A549 (cell line): Measurements from ENCODE around the gene CACNA1E. TPM values are rescaled to one million over a fixed set of nuclear protein-coding genes. Genes with fewer than 3 reads are reported as not detected.
"Not testable (repeated sequence)": the region's sequence is repeated elsewhere in the genome, so short reads cannot be mapped to it uniquely, and the experiment has no call there.

Experiments used
- ATAC-seq, 2 experiments: fragments of 200-7000 bp in 1 of 2; fragments of >200 bp in 1 of 2; cut with Nextera tagmentation in 1 of 2; cut with Tn5 transposase in 1 of 2; 3 replicates each; pipeline versions ENCODE4 v1.8.0 to v1.9.1; 2018 to 2020; ENCODE audit warnings: mild to moderate bottlenecking in 1 of 2, moderate library complexity in 1 of 2
- CTCF ChIA-PET: fragments of 300-600 bp; sonication (Branson Sonifier 250); formaldehyde crosslinking; extraction: SDS; loops from one replicate; lab custom pipeline; 2021; ENCODE audit warnings: antibody characterized with exemption, inconsistent platforms; lab: Yijun Ruan, JAX
- POLR2A ChIA-PET: fragments of 350-600 bp; formaldehyde crosslinking; extraction: SDS; loops from one replicate; lab custom pipeline; 2021; ENCODE audit warnings: antibody characterized with exemption, inconsistent platforms; lab: Yijun Ruan, JAX
- DNase-seq, 2 experiments: peaks; one replicate each; pipeline versions ENCODE4 v3.0.0 to v3.0.0-alpha.2; 2011 to 2016; ENCODE audit warnings: low read depth in 1 of 2, low spot score in 1 of 2
- FAIRE-seq: peaks from 2 replicates; lab custom pipeline; 2011; peaks lifted over from hg19 to GRCh38; lab: Jason Lieb, UNC
- H3K27ac ChIP-seq, 2 experiments: fragments of >200 bp; sonication (Bioruptor Twin); formaldehyde crosslinking; 3 replicates each; pipeline ENCODE4 v1.5.1; 2016 to 2017
- H3K4me1 ChIP-seq: fragments of >200 bp; sonication (Bioruptor Twin); formaldehyde crosslinking; 3 replicates; pipeline ENCODE4 v1.6.1; 2016
- H3K4me2 ChIP-seq: fragments of >200 bp; sonication (Bioruptor Twin); formaldehyde crosslinking; 3 replicates; pipeline ENCODE4 v1.6.1; 2016
- H3K4me3 ChIP-seq: fragments of >200 bp; sonication (Bioruptor Twin); formaldehyde crosslinking; 3 replicates; pipeline ENCODE4 v1.5.1; 2016
- H3K9me3 ChIP-seq: fragments of >200 bp; sonication (Bioruptor Twin); formaldehyde crosslinking; 3 replicates; pipeline ENCODE4 v1.6.1; 2016
- CBX2 ChIP-seq: fragments of 200-600 bp; sonication (generic); IDR thresholded peaks from 2 replicates; pipeline ENCODE4 v1.6.1; 2016; ENCODE audit warnings: low read depth, mild to moderate bottlenecking, borderline replicate concordance
- CHD2 ChIP-seq: fragments of 150-350 bp; IDR thresholded peaks from 2 replicates; pipeline ENCODE4 v1.6.1; 2014; ENCODE audit warnings: low read length; ENCODE audit not compliant: partially characterized antibody
- EHF ChIP-seq: fragments of 250-450 bp; sonication (Bioruptor Pico); IDR thresholded peaks from 2 replicates; pipeline ENCODE4 v1.5.0; 2020; ENCODE audit warnings: mild to moderate bottlenecking
- FOSB ChIP-seq: fragments of 250-450 bp; sonication (Bioruptor Pico); IDR thresholded peaks from 2 replicates; pipeline ENCODE4 v1.5.0; 2020; ENCODE audit warnings: mild to moderate bottlenecking, moderate library complexity
- HES2 ChIP-seq: fragments of >200 bp; sonication (Bioruptor Twin); formaldehyde crosslinking; IDR thresholded peaks from 2 replicates; pipeline ENCODE4 v1.6.1; 2016
- HMGXB4 ChIP-seq: fragments of 250-450 bp; sonication (Bioruptor Pico); IDR thresholded peaks from 2 replicates; pipeline ENCODE4 v1.5.0; 2021; ENCODE audit warnings: mild to moderate bottlenecking, moderate library complexity, borderline replicate concordance
- JUNB ChIP-seq: fragments of >200 bp; sonication (Bioruptor Twin); formaldehyde crosslinking; IDR thresholded peaks from 2 replicates; pipeline ENCODE4 v1.6.1; 2016
- MAX ChIP-seq: IDR thresholded peaks from 2 replicates; pipeline ENCODE4 v1.6.1; 2012
- MYC ChIP-seq: IDR thresholded peaks from 2 replicates; pipeline ENCODE4 v1.6.1; 2012; ENCODE audit warnings: mild to moderate bottlenecking, inconsistent platforms, low read length, improper control_type of control experiment, borderline replicate concordance
- NPAS2 ChIP-seq: fragments of 250-450 bp; sonication (Bioruptor Pico); IDR thresholded peaks from 2 replicates; pipeline ENCODE4 v1.8.0; 2022; ENCODE audit warnings: mild to moderate bottlenecking, moderate library complexity, borderline replicate concordance
- PHF8 ChIP-seq: fragments of 200-600 bp; sonication (generic); IDR thresholded peaks from 2 replicates; pipeline ENCODE4 v1.6.1; 2016; ENCODE audit warnings: low read depth, mild to moderate bottlenecking, antibody characterized with exemption, moderate library complexity, borderline replicate concordance
- RARB ChIP-seq: fragments of 250-450 bp; sonication (Bioruptor Pico); IDR thresholded peaks from 2 replicates; pipeline ENCODE4 v1.8.0; 2021; ENCODE audit warnings: mild to moderate bottlenecking, moderate library complexity
- REST ChIP-seq: fragments of 200-600 bp; sonication (generic); IDR thresholded peaks from 2 replicates; pipeline ENCODE4 v1.6.1; 2016; ENCODE audit warnings: antibody characterized with exemption, mild to moderate bottlenecking, moderate library complexity
- RFX5 ChIP-seq: fragments of 450-650 bp; IDR thresholded peaks from 2 replicates; pipeline ENCODE4 v1.7.1; 2014; ENCODE audit warnings: antibody characterized with exemption, mild to moderate bottlenecking, moderate library complexity
- RNF2 ChIP-seq: fragments of 200-600 bp; sonication (generic); IDR thresholded peaks from 2 replicates; pipeline ENCODE4 v1.6.1; 2016; ENCODE audit warnings: low read depth, mild to moderate bottlenecking, antibody characterized with exemption, moderate library complexity, borderline replicate concordance
- USF2 ChIP-seq: fragments of 450-650 bp; IDR thresholded peaks from 2 replicates; pipeline ENCODE4 v1.6.1; 2014; ENCODE audit warnings: antibody characterized with exemption
- WGBS: methylation state at CpG from one replicate; pipeline ENCODE4 v1.1.6; 2017; ENCODE audit errors: missing lambda C conversion rate; 5-methylcytosine and 5-hydroxymethylcytosine counted together
- polyA plus RNA-seq, 4 experiments: library from polyadenylated mRNA; depleted of rRNA in 3 of 4; stranded (reverse); fragments of >200 nt; fragmentation: RNase III in 1 of 4; extraction: RNeasy Plus Mini Kit Qiagen cat#74134 plus additional on column Dnase treatment in 1 of 4; gene quantifications; 2 replicates in 3 of 4; 3 replicates in 1 of 4; pipeline ENCODE4 v1.2.3, GENCODE V29; 2011 to 2017

Gene CACNA1E
- polyA plus RNA-seq, 2 of the 4 experiments (the other 2 are of a cell fraction) = 0.01 TPM; not detected in 1

GRCh38 chr1:181541458-181541857 lies 58.1 kb downstream of the CACNA1E start:
- POLR2A ChIA-PET = no interaction called here
- FAIRE-seq (no peak), ATAC-seq (no peak), DNase-seq (no peak)
- no peak overlapping the region for H3K4me3 ChIP-seq
- CTCF ChIA-PET = no interaction called here
- no peaks in the 10 kb centered on the region for H3K9me3 ChIP-seq
- H3K27ac ChIP-seq = no peak overlapping the region
- 3% methylated on average over 5 of the region's 5 CpGs for WGBS
- no peak overlapping the region for H3K4me2 ChIP-seq
- TF ChIP-seq HMGXB4 (CRISPR knock-in tag) = no peak
- TF ChIP-seq USF2 = no peak
- TF ChIP-seq RNF2 = no peak
- TF ChIP-seq REST = no peak
- no peak for TF ChIP-seq HES2
- no peak for TF ChIP-seq NPAS2
- no peak for TF ChIP-seq MAX
- TF ChIP-seq CHD2 = no peak
- H3K4me1 ChIP-seq = no peaks in the 10 kb centered on the region

- TF ChIP-seq CBX2 (no peak), RFX5 (no peak), USF2 (no peak), CHD2 (no peak), FOSB (CRISPR knock-in tag) (no peak), EHF (CRISPR knock-in tag) (no peak), RARB (CRISPR knock-in tag) (no peak), REST (no peak), HES2 (no peak), PHF8 (no peak), MAX (no peak), JUNB (no peak), MYC (no peak)
- Histone ChIP-seq H3K4me3 (no peak overlapping the region), H3K9me3 (no peaks in the 10 kb centered on the region), H3K4me2 (no peak overlapping the region), H3K27ac (no peak overlapping the region), H3K4me1 (no peaks in the 10 kb centered on the region)
- ATAC-seq (no peak), DNase-seq (no peak), FAIRE-seq (no peak)
- WGBS = 1% methylated on average over 2 of the region's 2 CpGs
- ChIA-PET CTCF (no interaction called here), POLR2A (no interaction called here)
Measured at GRCh38 chr1:181541947-181542346, 58.6 kb downstream of the CACNA1E start.

GRCh38 chr1:181542406-181542805 lies 59.1 kb downstream of the CACNA1E start:
- H3K4me2 ChIP-seq, CTCF ChIA-PET, H3K4me1 ChIP-seq, FAIRE-seq, H3K4me3 ChIP-seq, ATAC-seq, POLR2A ChIA-PET, H3K9me3 ChIP-seq, DNase-seq, H3K27ac ChIP-seq: not testable (repeated sequence)
- WGBS = 0% methylated on average over 4 of the region's 4 CpGs
